ENCODE data around the gene ATP6V0E1.
A peak's percentile ranks its signal among the peaks of the same experiment; 100 is the strongest.

The ATP6V0E1 gene

DNA sequence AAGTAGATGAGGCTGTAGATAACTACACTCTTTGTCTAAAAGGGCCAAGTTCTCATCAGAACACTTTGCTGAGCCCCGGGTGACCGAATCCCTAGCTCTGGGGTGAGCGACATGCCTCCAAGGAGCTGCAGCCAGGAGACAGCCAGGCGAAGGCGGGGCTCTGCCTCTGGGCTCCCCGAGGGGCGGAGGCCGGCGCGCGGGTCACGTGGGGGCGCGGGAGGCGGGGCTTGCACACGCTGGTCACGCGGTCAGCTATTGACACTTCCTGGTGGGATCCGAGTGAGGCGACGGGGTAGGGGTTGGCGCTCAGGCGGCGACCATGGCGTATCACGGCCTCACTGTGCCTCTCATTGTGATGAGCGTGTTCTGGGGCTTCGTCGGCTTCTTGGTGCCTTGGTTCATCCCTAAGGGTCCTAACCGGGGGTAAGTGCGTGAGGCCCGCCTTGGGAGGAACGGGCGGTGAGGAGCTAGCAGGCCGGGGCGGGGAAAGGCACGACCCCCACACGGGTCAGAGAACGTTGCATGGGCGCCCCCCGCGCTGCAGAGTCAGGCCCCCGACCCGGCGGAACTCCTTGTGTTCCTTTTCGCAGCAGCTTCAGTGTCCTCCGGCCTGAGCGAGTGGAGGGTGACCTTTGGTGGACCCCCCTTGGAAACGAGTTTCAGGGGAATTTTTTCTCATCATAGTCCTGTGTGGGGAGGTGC lies at the start of gene ATP6V0E1:
Gene ATP6V0E1, plus strand, starts transcription at position 230 of the 702 bp plus-strand sequence. Its CDS starts 90 bp downstream, at position 320.
- peak; percentile 89 for DNase-seq

DNA sequence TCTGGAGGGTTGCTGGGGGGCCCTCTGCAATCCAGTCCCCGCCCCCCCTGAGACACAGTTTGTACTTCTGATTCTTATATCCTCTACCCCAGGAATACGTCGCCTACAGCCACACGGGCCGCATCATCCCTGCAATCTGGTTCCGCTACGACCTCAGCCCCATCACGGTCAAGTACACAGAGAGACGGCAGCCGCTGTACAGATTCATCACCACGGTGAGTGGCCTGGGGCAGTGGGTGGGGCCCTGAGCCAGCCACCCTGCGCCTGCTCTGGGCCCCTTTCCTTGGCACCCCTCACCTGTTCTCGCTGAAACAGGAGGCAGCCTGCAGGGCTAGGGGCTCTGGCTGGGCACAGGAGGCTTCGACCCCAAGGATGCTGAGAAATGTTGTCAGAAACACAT lies 48.5 kb upstream of the ATP6V0E1 start:
- DNase-seq, result no peak

DNA sequence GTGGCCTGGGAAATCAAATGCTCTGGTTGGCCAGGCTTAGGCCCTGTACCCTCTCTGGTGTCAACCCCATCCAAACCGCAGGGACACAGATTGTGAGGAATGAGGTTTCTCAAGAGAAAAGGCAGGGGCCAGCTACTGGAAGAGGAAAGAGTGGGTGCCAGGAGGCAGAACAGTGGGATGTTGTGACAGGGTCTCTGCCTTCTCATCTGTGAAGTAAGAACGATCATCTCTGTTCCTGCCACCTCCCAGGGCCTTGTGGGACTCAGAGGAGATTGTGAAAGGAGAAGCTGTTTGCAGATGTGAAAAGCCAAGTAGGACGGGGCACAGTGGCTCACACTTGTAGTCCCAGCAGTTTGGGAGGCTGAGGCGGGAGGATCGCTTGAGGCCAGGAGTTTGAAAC lies 47.2 kb upstream of the ATP6V0E1 start:
- no peak for DNase-seq

DNA sequence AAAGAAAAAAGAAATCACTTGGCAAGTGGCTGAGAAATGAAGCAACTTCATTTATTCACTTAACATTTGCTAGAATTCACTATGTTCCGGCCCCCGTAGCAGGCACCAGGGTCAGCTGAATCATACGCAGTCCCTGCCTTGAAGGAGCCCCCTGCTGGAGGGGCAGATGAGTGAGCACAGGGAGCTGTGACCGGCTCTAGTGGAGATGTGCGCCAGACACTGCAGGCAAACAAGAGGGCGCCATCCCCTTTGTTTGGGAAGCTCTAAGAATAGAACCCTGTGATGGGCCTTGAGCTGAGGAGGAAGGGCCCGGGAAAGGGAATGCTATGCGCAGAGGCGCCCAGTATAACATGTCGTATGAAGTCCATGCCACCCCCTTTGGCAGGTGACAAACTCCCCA lies 44.5 kb upstream of the ATP6V0E1 start:
- DNase-seq, result peak; percentile 40

GRCh38 chr5:172939611-172940267 lies 43.8 kb upstream of the ATP6V0E1 start:
- peak; percentile 92 for DNase-seq

DNA sequence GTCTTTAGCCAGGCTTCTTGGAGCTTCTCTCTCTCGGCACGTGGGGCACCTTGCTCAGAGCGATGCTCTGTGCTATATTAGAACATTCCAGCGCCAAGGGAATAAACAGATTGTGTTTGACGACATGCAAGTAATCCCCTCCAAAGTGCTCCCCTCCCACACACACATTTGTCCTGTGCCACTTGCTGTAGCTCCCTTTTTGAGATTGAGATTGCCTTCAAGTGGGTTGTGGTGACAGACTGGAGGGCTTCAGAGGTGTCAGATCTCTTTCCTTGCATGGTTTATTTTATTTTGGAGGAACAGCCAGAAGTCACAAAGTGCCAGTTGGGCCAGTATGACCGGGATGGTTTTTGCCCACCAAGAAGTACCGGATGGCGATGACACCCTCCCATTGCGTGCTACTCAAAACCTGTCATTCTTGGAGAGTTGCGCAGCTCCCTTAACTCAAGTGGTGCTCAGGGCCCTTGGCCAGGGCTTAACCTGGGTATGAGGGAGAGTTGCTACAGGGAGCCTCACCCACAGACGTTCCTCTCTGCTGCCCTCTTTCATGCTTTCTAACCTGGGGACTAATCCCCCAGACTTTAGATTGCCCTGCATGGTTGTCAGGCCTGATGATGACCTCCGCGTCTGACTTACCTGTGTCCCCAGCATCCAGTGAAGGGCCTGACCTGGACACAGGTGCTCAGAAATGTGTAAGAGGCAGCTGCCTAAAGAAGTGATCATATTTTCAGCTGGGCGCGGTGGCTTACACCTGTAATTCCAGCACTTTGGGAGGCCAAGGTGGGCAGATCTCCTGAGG lies 43.1 kb upstream of the ATP6V0E1 start:
- DNase-seq, result no peak

DNA sequence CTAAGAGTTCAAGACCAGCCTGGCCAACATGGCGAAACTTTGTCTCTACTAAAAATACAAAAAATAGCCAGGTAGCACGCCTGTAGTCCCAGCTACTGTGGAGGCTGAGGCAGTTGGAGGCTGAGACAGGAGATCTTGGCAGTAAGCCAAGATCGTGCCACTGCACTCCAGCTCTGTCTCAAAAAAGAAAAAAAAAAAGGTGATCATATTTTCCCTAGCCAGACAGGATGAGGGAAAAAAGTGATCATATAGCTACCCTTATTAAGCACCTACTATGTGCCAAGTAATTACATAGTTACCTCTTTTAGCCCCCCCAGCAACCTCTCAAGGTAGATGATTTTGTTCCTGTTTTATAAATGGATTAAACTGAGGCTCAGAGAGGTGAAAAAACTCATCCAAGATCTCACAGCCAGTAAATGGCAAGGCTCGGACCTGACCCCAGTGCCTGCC lies 42.5 kb upstream of the ATP6V0E1 start:
- peak; percentile 41 for DNase-seq

DNA sequence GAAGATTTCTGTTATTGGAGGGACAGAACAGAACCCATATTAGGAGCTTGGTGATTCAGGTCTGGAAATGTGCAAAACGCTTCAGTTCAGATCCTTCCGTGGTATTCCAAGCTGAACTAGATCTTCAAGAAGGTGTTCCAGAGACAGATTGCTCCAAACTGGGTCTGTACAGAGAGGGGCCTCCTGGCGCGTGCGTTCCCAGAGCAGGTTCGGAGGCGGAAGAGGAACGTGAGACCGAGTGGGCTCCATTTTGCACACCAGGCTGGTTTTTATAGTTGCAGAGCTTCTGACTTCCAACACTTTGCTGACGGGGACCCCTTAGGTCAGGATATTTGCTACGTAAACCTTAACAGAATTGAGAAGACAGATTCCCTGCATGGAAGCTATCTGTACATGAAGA lies 41.0 kb upstream of the ATP6V0E1 start:
- DNase-seq, result no peak

DNA sequence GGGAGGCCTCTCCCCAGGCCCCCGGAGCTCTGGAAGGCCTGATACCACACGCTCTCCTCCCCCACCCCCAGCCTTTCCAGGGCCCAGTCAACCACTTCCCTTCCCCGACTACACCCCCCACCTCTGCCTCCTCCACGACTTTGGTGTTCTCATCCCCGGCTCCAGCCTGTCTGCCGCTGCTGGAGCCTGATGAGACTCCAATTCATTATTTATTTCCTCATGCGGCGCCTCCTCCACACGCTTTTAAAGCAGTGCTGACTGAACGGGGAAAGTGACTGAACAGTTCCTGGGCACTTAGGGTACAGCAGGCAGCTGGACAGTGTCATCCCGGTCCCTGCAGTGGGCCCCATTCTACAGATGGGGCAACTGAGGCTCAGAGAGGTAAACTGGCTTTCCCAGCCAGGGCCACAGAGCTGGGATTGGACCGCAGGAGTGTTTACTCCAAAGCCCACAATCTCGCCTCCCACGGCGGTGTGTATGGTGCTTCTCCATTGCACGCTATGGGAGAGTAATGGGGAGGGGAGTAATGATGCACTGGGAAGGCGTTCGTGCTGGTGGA lies 40.2 kb upstream of the ATP6V0E1 start:
- DNase-seq, result peak; percentile 20

GRCh38 chr5:172943906-172944305 lies 39.7 kb upstream of the ATP6V0E1 start:
- DNase-seq, result no peak

- DNase-seq, result no peak
Measured at GRCh38 chr5:172944741-172945140, 38.8 kb upstream of the ATP6V0E1 start.

DNA sequence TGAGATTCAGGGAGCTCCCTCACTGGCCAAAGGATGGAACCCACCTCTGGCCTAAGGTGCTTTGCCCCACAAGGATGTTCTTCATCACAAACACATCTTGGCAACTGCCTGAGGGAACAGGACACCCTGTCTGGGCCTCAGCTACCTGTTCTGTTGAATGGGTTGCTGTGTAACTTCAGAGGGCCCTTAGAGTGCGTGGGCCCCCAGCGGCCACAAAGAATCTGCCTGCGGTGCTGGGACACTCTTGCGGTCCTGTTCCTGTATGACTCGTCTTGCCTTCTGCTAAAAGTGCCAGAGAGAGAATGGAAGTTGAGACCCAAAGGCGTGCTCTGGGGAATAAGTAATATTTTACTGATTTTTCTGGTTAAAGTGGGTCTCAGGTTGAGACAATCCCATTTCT lies 38.4 kb upstream of the ATP6V0E1 start:
- DNase-seq, result no peak

DNA sequence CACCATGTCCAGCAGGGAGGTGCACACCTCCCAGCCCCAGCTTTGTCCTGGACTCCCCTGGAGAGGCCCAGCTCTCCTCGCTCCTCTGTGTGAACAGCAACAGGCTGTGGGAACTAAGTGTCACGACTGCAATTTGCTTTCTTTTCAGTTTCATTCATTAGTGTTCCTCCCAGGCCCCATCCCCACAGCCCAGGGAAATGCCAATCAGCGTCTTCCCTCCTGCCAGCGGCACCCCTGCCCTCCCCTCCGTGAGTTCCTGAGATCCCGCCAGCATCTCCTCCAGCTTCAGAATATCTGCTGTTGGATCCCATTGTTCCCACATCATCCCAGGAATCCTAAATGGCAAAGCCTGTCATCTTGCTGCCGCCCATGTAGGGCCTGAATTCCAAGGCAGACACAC lies 37.4 kb upstream of the ATP6V0E1 start:
- no peak for DNase-seq

- no peak for DNase-seq
Measured at GRCh38 chr5:172949426-172949825, 34.1 kb upstream of the ATP6V0E1 start.

GRCh38 chr5:172950176-172950965 lies 33.2 kb upstream of the ATP6V0E1 start:
- no peak for DNase-seq

DNA sequence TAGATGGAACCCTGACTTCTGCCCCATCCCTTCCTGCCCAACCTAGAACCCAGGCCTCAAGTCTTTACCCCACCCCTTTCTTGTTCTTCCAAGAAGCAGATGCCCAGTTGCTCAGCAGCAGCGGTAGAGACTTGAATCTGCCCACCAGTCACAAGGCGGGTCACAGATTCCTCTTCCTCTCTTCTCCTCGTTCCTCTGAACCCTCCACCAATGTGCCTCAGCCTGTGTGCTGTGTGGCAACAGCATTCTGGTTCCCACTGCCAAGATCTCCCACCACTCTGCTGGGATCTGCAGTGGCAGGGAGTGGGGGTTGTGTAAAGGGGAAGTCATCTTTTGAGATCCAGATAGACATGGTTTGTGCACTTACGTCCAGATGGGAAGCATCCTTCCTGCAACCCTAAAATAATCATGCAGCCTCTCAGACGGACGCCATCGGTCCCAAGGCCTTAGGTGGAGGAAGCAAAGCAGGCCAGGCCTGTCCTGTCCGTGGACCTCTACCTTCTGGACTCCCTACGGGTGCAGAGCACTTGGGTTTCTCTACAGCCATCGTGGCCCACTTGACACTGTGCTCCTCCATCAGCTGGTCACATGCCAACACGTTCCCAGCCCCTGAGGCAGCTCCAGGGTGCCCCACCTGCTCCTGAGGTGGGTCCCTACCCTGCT lies 32.1 kb upstream of the ATP6V0E1 start:
- DNase-seq, result no peak

- no peak for DNase-seq
Measured at GRCh38 chr5:172952034-172952511, 31.5 kb upstream of the ATP6V0E1 start.

GRCh38 chr5:172953776-172954675 lies 29.5 kb upstream of the ATP6V0E1 start:
- DNase-seq, result no peak

DNA sequence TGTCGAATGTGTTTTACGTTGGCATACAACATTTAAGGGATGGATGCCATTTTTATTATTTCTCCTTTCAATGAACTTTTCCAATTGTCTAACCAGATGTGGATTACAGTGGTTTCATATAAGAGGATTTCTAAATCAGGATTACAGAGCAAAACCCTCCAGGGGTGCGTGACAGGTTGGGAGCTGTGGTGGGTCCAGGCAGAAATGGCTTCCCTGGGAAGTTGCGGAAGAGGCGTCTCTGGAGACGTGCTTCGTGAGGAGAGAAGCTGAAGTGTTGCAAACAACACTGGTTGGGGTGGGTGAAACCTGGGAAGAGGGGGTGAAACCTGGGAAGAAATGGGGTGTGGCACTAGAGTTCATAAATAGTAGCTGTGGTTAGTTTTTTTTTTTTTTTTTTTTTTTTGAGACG lies 28.8 kb upstream of the ATP6V0E1 start:
- no peak for DNase-seq

DNA sequence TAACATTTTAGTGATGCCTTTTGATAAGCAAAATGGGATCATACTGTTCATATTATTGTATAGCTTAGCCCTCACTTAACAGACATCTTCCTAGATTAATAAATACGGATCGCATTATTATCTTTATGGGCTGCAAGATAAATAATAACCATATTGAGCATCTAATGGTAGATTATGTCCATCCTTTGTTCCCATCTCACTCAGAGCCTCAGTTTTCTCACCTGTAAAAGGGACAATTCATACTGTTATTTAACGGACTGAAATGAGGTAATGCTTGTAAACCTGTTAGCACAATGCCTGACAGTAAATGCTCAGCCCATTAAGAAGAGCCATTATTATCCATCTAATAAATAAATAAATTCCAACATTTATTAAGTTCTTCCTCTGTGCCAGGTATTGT lies 27.3 kb upstream of the ATP6V0E1 start:
- DNase-seq, result no peak

GRCh38 chr5:172956936-172957335 lies 26.6 kb upstream of the ATP6V0E1 start:
- DNase-seq, result no peak
